Spleen (tissue), 11 donors: ENCODE results near the gene HBQ1. TPM values are rescaled to one million over a fixed set of nuclear protein-coding genes. Genes with fewer than 3 reads are reported as not detected.
"Not testable (repeated sequence)": the region's sequence is repeated elsewhere in the genome, so short reads cannot be mapped to it uniquely, and the experiment has no call there.

Experiments
- DNase-seq: peaks from one replicate; pipeline ENCODE4 v3.0.0-alpha.2; 2020
- H3K27ac ChIP-seq, 8 donors: fragments of 200-600 bp; sonication (generic) in 7 of 8; 1 replicate in 4 of 8; 2 replicates in 4 of 8; pipeline versions ENCODE4 v1.5.0 to v1.8.0; 2016 to 2021; ENCODE audit warnings: inconsistent platforms in 4 of 8, mild to moderate bottlenecking in 4 of 8, moderate library complexity in 1 of 8
- H3K27me3 ChIP-seq, 7 donors: fragments of 200-600 bp; sonication (generic) in 6 of 7; replicated peaks in 1 of 7; 1 replicate in 4 of 7; 2 replicates in 3 of 7; pipeline versions ENCODE4 v1.5.0 to v1.8.0; 2016 to 2021; ENCODE audit warnings: inconsistent platforms in 3 of 7, mild to moderate bottlenecking in 1 of 7
- H3K36me3 ChIP-seq, 6 donors: fragments of 200-600 bp; sonication (generic) in 5 of 6; 1 replicate in 4 of 6; 2 replicates in 2 of 6; pipeline versions ENCODE4 v1.5.0 to v1.8.0; 2016 to 2021; ENCODE audit warnings: inconsistent platforms in 2 of 6
- H3K4me1 ChIP-seq, 6 donors: fragments of 200-600 bp; sonication (generic) in 5 of 6; 1 replicate in 3 of 6; 2 replicates in 3 of 6; pipeline versions ENCODE4 v1.5.0 to v1.8.0; 2016 to 2021; ENCODE audit warnings: inconsistent platforms in 3 of 6
- H3K4me3 ChIP-seq, 8 donors: fragments of 200-600 bp; sonication (generic) in 7 of 8; 1 replicate in 4 of 8; 2 replicates in 4 of 8; pipeline versions ENCODE4 v1.5.0 to v1.8.0; 2016 to 2021; ENCODE audit warnings: inconsistent platforms in 4 of 8, mild to moderate bottlenecking in 4 of 8, moderate library complexity in 2 of 8
- H3K9me3 ChIP-seq, 8 donors: fragments of 200-600 bp; sonication (generic) in 7 of 8; 1 replicate in 4 of 8; 2 replicates in 4 of 8; pipeline versions ENCODE4 v1.5.0 to v1.8.0; 2016 to 2021; ENCODE audit warnings: inconsistent platforms in 4 of 8
- POLR2A ChIP-seq, 3 donors: fragments of 450-650 bp; IDR thresholded peaks; one replicate each; pipeline ENCODE4 v1.5.1; 2017; ENCODE audit warnings: antibody characterized with exemption in 3 of 3, mild to moderate bottlenecking in 1 of 3
- POLR2AphosphoS5 ChIP-seq, 3 donors: sonication (generic); formaldehyde crosslinking; IDR thresholded peaks; one replicate each; pipeline ENCODE4 v1.5.1; 2017; ENCODE audit warnings: antibody characterized with exemption in 3 of 3
- WGBS, 5 donors: extraction: QIAGEN DNeasy Blood & Tissue Kit in 3 of 5; methylation state at CpG; one replicate each; pipeline versions ENCODE4 v1.1.5 to v1.1.7; 2013 to 2018; 5-methylcytosine and 5-hydroxymethylcytosine counted together
- intact Hi-C: fragments of 100-400 bp; cut with DNase I; formaldehyde crosslinking; loops from one replicate; pipeline ENCODE4 v1.15.0; 2023; ENCODE audit warnings: low total_unique reads
- polyA plus RNA-seq, 3 donors: library from polyadenylated mRNA; stranded (reverse); fragments of 200-250 nt; gene quantifications; one replicate each; pipeline ENCODE4 v1.2.1, GENCODE V29; 2013
- total RNA-seq, 7 donors: library from RNA; depleted of rRNA in 3 of 7; stranded (reverse); fragments of >200 nt in 3 of 7; fragmentation: NEBNext Ultra II Directional in 4 of 7; extraction: Animal tissue kit (Norgen Biotek cat#: 25700) in 4 of 7; gene quantifications; one replicate each; pipeline versions ENCODE4 v1.1.0 to v1.2.1, GENCODE V29; 2016 to 2021
- TF ChIP-seq, protein P1 (sequence below), 11 experiments: fragments of 200-600 bp in 7 of 11; fragments of 450-650 bp in 4 of 11; sonication (generic) in 4 of 11; IDR thresholded peaks in 8 of 11; conservative IDR thresholded peaks in 3 of 11; 1 replicate in 7 of 11; 2 replicates in 4 of 11; pipeline versions ENCODE4 v1.4.0 to v1.8.0; 2016 to 2021; ENCODE audit warnings: antibody characterized with exemption in 11 of 11, inconsistent platforms in 4 of 11, mild to moderate bottlenecking in 1 of 11
- donor health status: healthy with polysubstance abuse.
- donor health status: DM: no; HTN: no; CAD: no; lungs with moderate emphysema.
- donor health status: DM: no; HTN: no; CAD: no.
- donor health status: Bipolar disorder and iron deficiency.
- donor health status: healthy.
- donor health status: DM: no; HTN: no; CAD: no.
- donor health status: DM: yes; HTN: yes; CAD: no.

HBQ1 gene
- total and polyA plus RNA-seq, 10 donors: 0.41 to 11.3 (median 6.6) TPM; not detected in 3

DNA sequence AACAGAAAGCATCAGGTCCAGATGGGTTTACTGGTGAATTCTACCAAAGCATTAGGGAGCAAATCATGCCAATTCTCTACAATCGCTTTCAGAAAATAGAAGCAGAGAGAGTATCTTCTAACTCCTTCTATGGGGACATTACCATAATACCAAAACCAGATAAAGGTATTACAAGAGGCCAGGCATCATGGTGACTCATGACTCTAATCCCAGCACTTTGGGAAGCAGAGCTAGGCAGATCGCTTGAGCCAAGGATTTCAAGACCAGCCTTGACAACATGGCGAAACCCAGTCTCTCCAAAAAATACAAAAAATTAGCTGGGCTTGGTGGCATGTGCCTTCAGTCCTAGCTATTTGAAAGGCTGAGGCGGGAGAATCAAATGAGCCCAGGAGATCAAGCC lies 23.0 kb downstream of the HBQ1 start:
- Histone ChIP-seq H3K4me3 (no peak overlapping the region), H3K27me3 (no peaks in the 10 kb centered on the region), H3K4me1 (no peaks in the 10 kb centered on the region), H3K27ac (no peak overlapping the region), H3K9me3 (no peaks in the 10 kb centered on the region), H3K36me3 (peaks cover 6 to 100% (median 96%) of the 10 kb centered on the region in 6 donors)
- peak; percentile 15 for DNase-seq
- TF ChIP-seq POLR2AphosphoS5 (IDR thresholded peaks at IDR 0.05): no peak
- no peak for TF ChIP-seq POLR2A (IDR thresholded peaks at IDR 0.05)
- TF ChIP-seq, protein P1, sequence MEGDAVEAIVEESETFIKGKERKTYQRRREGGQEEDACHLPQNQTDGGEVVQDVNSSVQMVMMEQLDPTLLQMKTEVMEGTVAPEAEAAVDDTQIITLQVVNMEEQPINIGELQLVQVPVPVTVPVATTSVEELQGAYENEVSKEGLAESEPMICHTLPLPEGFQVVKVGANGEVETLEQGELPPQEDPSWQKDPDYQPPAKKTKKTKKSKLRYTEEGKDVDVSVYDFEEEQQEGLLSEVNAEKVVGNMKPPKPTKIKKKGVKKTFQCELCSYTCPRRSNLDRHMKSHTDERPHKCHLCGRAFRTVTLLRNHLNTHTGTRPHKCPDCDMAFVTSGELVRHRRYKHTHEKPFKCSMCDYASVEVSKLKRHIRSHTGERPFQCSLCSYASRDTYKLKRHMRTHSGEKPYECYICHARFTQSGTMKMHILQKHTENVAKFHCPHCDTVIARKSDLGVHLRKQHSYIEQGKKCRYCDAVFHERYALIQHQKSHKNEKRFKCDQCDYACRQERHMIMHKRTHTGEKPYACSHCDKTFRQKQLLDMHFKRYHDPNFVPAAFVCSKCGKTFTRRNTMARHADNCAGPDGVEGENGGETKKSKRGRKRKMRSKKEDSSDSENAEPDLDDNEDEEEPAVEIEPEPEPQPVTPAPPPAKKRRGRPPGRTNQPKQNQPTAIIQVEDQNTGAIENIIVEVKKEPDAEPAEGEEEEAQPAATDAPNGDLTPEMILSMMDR (IDR thresholded peaks at IDR 0.05 in 8 of 11, conservative IDR thresholded peaks at IDR 0.05 in 3 of 11): no peak
- intact Hi-C loops: no loop called here
- WGBS, 5 donors: 95 to 99% (median 96%) methylated on average over 4 of the region's 4 CpGs

DNA sequence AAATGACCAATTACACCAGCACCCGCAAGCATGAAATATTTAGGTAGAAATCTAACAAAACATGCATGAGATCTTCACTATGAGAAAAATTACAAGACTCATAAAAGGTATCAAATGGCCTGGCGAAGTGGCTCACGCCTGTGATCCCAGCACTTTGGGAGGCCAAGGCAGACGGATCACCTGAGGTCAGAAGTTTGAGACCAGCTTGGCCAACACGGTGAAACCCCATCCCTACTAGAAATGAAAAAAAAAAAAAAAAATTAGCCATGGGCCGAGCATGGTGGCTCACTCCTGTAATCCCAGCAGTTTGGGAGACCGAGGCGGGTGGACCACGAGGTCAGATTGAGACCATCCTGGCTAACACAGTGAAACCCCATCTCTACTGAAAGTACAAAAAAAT lies 23.8 kb downstream of the HBQ1 start:
- H3K4me3 ChIP-seq, H3K27me3 ChIP-seq: not testable (repeated sequence)

DNA sequence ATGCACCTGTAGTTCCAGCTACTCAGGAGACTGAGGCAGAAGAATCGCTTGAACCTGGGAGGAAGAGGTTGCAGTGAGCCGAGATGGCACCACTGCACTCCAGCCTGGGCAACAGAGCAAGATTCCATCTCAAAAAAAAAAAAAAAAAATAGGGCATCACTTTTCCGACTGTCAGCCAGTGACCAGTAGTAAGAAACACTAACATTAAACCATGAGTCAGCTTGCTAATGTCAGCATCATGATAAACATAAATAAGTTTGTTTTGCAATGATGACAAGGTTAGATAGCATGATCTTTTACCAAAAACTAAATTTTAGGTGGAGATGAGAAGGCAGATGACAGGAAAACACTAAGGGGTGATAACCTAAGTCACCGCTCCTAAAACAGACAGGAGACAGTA lies 29.1 kb downstream of the HBQ1 start:
- intact Hi-C loops, DNase-seq, H3K4me3 ChIP-seq, H3K4me1 ChIP-seq, H3K27ac ChIP-seq, H3K9me3 ChIP-seq, H3K27me3 ChIP-seq: not testable (repeated sequence)
- 90 to 95% (median 93%) methylated on average over 4 of the region's 4 CpGs for WGBS, 5 donors
- H3K36me3 ChIP-seq: peaks cover 6 to 100% (median 94%) of the 10 kb centered on the region in 6 donors

More for the DNA sequence above, 23.8 kb downstream of the HBQ1 start:
- WGBS, 5 donors: 88 to 99% (median 94%) methylated on average over 9 of the region's 9 CpGs
- peak; percentile 5 for DNase-seq
- H3K9me3 ChIP-seq, intact Hi-C loops, H3K27ac ChIP-seq, H3K4me1 ChIP-seq: not testable (repeated sequence)
- peaks cover 6 to 100% (median 95%) of the 10 kb centered on the region in 6 donors for H3K36me3 ChIP-seq

DNA sequence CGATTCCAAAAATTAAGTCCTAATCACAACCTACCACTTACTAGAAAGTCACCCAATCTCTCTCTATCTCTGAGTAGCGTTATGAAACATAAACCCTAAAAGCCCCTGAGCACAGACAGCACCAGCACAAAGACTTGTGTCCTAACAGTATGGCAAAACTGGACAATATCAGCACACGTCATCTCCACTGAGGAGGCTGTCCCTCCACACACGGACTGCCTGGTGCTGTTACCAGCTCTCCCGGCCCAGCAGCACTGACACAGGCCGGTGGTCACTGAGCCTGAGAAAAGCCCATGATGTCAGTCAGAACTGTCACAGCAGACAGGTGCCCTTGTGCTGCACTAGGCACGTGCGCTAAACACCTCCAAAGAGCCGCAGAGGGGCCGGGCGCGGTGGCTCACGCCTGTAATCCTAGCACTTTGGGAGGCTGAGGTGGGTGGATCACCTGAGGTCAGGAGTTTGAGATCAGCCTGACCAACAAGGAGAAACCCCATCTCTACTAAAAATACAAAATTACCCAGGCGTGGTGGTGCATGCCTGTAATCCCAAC lies 31.4 kb downstream of the HBQ1 start:
- intact Hi-C loops, DNase-seq, H3K9me3 ChIP-seq, H3K4me3 ChIP-seq, H3K4me1 ChIP-seq, H3K27me3 ChIP-seq, H3K27ac ChIP-seq: not testable (repeated sequence)
- TF ChIP-seq POLR2AphosphoS5 (IDR thresholded peaks at IDR 0.05): peak in 1 of 3 donors; percentile 50
- H3K36me3 ChIP-seq: peaks cover 0 to 100% (median 94%) of the 10 kb centered on the region in 6 donors
- WGBS, 5 donors: 87 to 99% (median 94%) methylated on average over 13 to 14 of the region's 14 CpGs

DNA sequence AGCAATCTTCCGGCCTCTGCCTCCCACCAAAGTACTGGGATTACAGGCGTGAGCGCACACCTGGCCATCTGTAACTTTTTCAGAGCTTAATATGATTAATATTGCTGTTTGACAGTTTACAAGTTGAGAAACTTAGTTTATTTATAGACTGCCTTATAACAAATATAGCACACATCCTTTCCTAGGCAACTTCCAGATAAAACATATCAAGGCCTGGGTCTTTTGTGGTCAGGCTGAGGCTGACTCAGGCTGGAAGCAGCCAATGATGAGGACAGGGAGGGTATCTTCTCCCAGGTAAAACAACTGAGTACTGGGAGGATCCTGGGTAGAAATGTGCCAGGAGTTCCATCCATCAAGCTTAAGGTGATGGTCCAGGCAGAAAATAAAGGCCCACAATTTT lies 32.7 kb downstream of the HBQ1 start:
- TF ChIP-seq POLR2AphosphoS5 (IDR thresholded peaks at IDR 0.05): no peak
- no peak for TF ChIP-seq POLR2A (IDR thresholded peaks at IDR 0.05)
- TF ChIP-seq, protein P1 (IDR thresholded peaks at IDR 0.05 in 8 of 11, conservative IDR thresholded peaks at IDR 0.05 in 3 of 11): no peak
- H3K9me3 ChIP-seq: no peaks in the 10 kb centered on the region
- no peak for DNase-seq
- intact Hi-C loops: no loop called here
- H3K4me1 ChIP-seq: peaks cover 0 to 3% (median 0%) of the 10 kb centered on the region in 6 donors
- peaks cover 0 to 100% (median 95%) of the 10 kb centered on the region in 6 donors for H3K36me3 ChIP-seq
- H3K4me3 ChIP-seq: no peak overlapping the region
- 95 to 99% (median 97%) methylated on average over 3 of the region's 3 CpGs for WGBS, 5 donors
- no peak overlapping the region for H3K27ac ChIP-seq
- no peaks in the 10 kb centered on the region for H3K27me3 ChIP-seq

DNA sequence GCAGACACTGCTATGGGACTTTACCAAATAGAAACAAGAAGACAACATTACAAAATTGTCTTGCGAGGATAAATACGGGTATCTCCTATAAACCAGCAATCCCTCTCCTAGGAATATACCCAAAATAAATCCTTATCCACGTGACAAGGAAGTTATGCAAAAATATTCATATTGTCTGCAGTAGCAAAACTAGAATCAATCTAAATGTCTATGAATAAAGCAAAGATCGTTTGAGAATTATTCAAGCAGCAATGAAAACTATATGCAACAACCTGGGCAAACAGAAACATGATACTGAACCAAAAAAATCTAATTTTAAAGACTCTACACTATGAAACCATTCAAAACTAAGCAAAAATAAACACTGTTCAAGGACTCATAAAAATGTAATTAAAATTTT lies 39.8 kb downstream of the HBQ1 start:
- H3K36me3 ChIP-seq: peaks cover 3 to 100% (median 94%) of the 10 kb centered on the region in 6 donors
- intact Hi-C loops: no loop called here
- no peak overlapping the region for H3K4me3 ChIP-seq
- H3K4me1 ChIP-seq: peaks cover 0 to 19% (median 4%) of the 10 kb centered on the region in 6 donors
- TF ChIP-seq POLR2A (IDR thresholded peaks at IDR 0.05) (no peak), POLR2AphosphoS5 (IDR thresholded peaks at IDR 0.05) (no peak)
- TF ChIP-seq, protein P1 (IDR thresholded peaks at IDR 0.05 in 8 of 11, conservative IDR thresholded peaks at IDR 0.05 in 3 of 11): no peak
- 74 to 87% (median 79%) methylated on average over 4 of the region's 4 CpGs for WGBS, 5 donors
- H3K27ac ChIP-seq: no peak overlapping the region
- no peaks in the 10 kb centered on the region for H3K9me3 ChIP-seq
- DNase-seq: no peak
- H3K27me3 ChIP-seq: no peaks in the 10 kb centered on the region
